Activated CD4-positive, alpha-beta T cell treated with anti-CD3 and anti-CD28 coated beads for 36 hours (primary cell): ENCODE results near the gene RNF130. TPM values are rescaled to one million over a fixed set of nuclear protein-coding genes. Genes with fewer than 3 reads are reported as not detected.

Experiments
- ATAC-seq: fragments of 200-7000 bp; cut with Tn5 transposase; one replicate; pipeline ENCODE4 v1.10.0; 2021; ENCODE audit warnings: mild to moderate bottlenecking, moderate library complexity
- CTCF ChIA-PET: fragments of 350-600 bp; sonication (Branson Sonifier 250); formaldehyde crosslinking; loops from one replicate; lab custom pipeline; 2021; ENCODE audit warnings: antibody characterized with exemption; lab: Charles Lee
- POLR2A ChIA-PET: fragments of 350-600 bp; sonication (Branson Sonifier 250); formaldehyde crosslinking; loops from one replicate; lab custom pipeline; 2021; ENCODE audit warnings: antibody characterized with exemption, inconsistent platforms; lab: Charles Lee
- DNase-seq: peaks from one replicate; pipeline ENCODE4 v3.0.0-alpha.2; 2020
- H3K27ac Mint-ChIP-seq: one replicate; pipeline ENCODE4 v1.8.0; 2021; ENCODE audit warnings: mixed read lengths
- H3K27me3 Mint-ChIP-seq: one replicate; pipeline ENCODE4 v1.8.0; 2021; ENCODE audit warnings: mixed read lengths
- H3K36me3 Mint-ChIP-seq: one replicate; pipeline ENCODE4 v1.8.0; 2021; ENCODE audit warnings: low read depth, mixed read lengths
- H3K4me1 Mint-ChIP-seq: one replicate; pipeline ENCODE4 v1.8.0; 2021; ENCODE audit warnings: mixed read lengths
- H3K4me3 Mint-ChIP-seq: one replicate; pipeline ENCODE4 v1.8.0; 2021; ENCODE audit warnings: mild to moderate bottlenecking, moderate library complexity, mixed read lengths
- H3K9me3 Mint-ChIP-seq: one replicate; pipeline ENCODE4 v1.8.0; 2021; ENCODE audit warnings: low read depth, mixed read lengths
- intact Hi-C, 2 experiments: fragments of 100-400 bp; cut with DNase I in 1 of 2; cut with micrococcal nuclease in 1 of 2; formaldehyde crosslinking; loops; one replicate each; pipeline versions ENCODE4 v1.14.2 to v1.15.1; 2022 to 2024; cut with DNase I, micrococcal nuclease
- total RNA-seq, 2 experiments: library from RNA; stranded (reverse); gene quantifications; one replicate each; pipeline ENCODE4 v1.2.3, GENCODE V29; 2021

The RNF130 gene
- total RNA-seq, 2 experiments from 2014 or later = 10.3 to 13.3 TPM

- peak overlapping the region; percentile 57 for H3K4me3 Mint-ChIP-seq
These were observed 9.1 kb upstream of the RNF130 start for GRCh38 chr5:180080486-180081280.

DNA sequence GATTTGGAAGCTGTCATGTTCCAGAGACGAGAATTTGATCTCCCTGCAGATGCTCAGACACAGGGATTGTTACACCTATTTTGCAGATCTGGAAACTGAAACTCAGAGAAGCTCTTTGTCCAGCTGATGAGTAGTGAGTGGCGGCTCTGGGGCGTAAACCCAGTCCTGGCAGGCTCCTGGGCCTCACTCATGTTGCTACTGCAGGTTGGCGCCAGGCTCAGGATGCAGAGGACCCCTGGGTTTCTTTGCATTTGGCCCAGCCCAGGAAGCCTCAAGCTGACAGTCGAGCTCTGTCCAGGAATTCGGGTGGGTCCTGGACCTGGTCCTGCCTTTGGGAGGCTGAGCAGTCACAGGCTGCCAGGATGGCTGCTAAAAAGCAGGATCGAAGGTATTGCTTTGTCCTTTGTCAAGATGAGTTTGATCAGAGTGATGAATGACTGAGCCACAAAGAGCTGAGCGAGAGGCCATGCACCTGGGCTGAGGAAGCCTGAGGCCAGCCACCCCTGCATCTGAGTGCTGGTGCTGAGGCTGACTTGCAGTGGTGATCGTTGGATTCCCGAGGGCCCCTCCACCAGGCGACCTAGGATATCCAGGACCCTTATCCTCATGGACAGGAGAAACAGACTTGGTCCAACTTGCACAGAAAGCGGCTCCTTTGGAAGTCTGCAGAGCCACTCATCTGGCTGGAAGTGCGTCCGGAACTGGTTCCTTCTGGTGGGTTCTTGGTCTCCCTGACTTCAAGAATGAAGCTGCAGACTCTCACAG is 8.3 kb upstream of the RNF130 start:
- Mint-ChIP-seq H3K9me3 (no peaks in the 10 kb centered on the region), H3K4me3 (peak overlapping the region; percentile 57), H3K27ac (no peak overlapping the region), H3K27me3 (peaks cover 23% of the 10 kb centered on the region), H3K36me3 (no peaks in the 10 kb centered on the region), H3K4me1 (peaks cover 6% of the 10 kb centered on the region)
- ChIA-PET CTCF (interaction anchor here (1.0 to 1.3 kb wide), 2 partner anchors 8 to 11 kb away, joined by 3 to 4 read pairs; no protein-coding TSS in a partner anchor), POLR2A (no interaction called here)
- DNase-seq (no peak), ATAC-seq (no peak)
- intact Hi-C loops = no loop called here

More at GRCh38 chr5:180080486-180081280, 9.1 kb upstream of the RNF130 start:
- Mint-ChIP-seq H3K9me3 (no peaks in the 10 kb centered on the region), H3K36me3 (no peaks in the 10 kb centered on the region), H3K27me3 (peaks cover 23% of the 10 kb centered on the region), H3K4me1 (peaks cover 9% of the 10 kb centered on the region), H3K27ac (no peak overlapping the region)
- peak; percentile 71 for DNase-seq
- ATAC-seq = peak; percentile 48
- POLR2A ChIA-PET = no interaction called here
- intact Hi-C loops = no loop called here
- CTCF ChIA-PET = interaction anchor here (1.0 to 1.3 kb wide), 3 partner anchors 8 to 11 kb away, joined by 3 to 4 read pairs (median 3); no protein-coding TSS in a partner anchor

- no peak for ATAC-seq
- Mint-ChIP-seq H3K27me3 (peaks cover 23% of the 10 kb centered on the region), H3K36me3 (no peaks in the 10 kb centered on the region), H3K4me1 (peaks cover 6% of the 10 kb centered on the region), H3K9me3 (no peaks in the 10 kb centered on the region), H3K4me3 (no peak overlapping the region), H3K27ac (no peak overlapping the region)
- ChIA-PET POLR2A (no interaction called here), CTCF (interaction anchor here (1.4 kb wide), 1 partner anchor 11 kb away, joined by 4 read pairs; no protein-coding TSS in a partner anchor)
- DNase-seq = no peak
- intact Hi-C loops = no loop called here
These were observed 6.8 kb upstream of the RNF130 start for GRCh38 chr5:180078348-180078747.

DNA sequence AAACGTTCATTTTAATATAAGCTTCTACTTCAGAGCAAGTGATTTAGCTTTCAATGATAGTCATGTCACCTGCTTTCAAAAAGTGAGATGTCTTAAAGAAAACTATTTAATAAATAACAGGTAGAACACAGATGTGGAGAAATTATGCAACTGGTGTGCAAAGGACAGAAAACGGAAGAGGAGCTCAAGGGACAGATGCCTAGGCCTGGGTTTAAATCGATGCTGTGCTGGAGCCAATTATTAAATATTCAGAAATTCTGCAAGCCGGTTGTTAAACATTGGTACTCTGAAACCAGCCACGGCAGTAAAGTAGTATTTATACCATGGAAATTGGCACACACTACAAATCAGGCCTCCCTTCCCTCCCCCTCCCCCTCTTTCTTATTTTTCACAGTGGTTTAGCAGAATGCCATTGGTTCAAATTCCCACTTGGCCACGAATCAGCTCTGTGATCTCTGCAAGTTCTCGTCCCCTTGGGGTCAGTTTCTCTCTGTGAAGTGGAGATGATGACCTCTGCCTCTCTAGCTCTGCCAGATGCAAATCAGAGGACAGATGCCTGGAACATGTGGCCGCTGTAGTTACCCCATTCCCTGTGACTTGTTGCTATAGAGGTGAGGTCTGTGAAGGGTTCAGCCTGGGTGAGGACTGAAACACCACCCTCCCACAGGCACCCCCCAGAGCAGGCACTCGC is 6.2 kb upstream of the RNF130 start:
- intact Hi-C loops = no loop called here

DNA sequence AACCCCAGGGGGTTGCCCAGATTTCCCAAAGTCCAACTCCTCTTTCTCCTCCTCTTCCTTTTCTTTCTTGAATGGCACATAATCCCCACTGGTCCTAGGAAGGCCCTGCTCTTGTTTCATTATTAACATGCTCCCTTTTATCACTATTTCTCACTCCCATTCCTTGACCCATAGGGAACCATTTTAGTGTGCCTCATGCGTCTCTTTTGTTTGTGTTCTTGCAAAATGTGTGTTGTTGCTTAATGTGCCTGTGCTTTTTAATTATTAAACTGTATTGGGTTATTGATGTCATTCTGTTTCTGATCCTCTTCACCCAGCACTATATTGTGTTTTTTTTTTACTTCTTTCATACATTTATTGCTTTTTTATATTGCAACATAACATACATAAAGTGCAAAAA is 4.1 kb upstream of the RNF130 start:
- POLR2A ChIA-PET = no interaction called here
- CTCF ChIA-PET = interaction anchor here (1.2 kb wide), 1 partner anchor 15 kb away, joined by 5 read pairs; no protein-coding TSS in a partner anchor
- intact Hi-C loops = no loop called here
- Mint-ChIP-seq H3K4me3 (no peak overlapping the region), H3K9me3 (peaks cover 2% of the 10 kb centered on the region), H3K4me1 (peaks cover 13% of the 10 kb centered on the region), H3K27me3 (peaks cover 9% of the 10 kb centered on the region), H3K36me3 (peaks cover 1% of the 10 kb centered on the region), H3K27ac (no peak overlapping the region)
- DNase-seq = no peak
- no peak for ATAC-seq

More for the DNA sequence above, 6.2 kb upstream of the RNF130 start:
- CTCF ChIA-PET = interaction anchor here (0.6 to 1.4 kb wide), 4 partner anchors 10 to 276 kb away, joined by 3 to 6 read pairs (median 4); no protein-coding TSS in a partner anchor
- Mint-ChIP-seq H3K4me1 (peaks cover 6% of the 10 kb centered on the region), H3K27me3 (peaks cover 22% of the 10 kb centered on the region), H3K27ac (no peak overlapping the region), H3K36me3 (no peaks in the 10 kb centered on the region), H3K9me3 (no peaks in the 10 kb centered on the region), H3K4me3 (no peak overlapping the region)
- ATAC-seq = no peak
- POLR2A ChIA-PET = no interaction called here
- no peak for DNase-seq

DNA sequence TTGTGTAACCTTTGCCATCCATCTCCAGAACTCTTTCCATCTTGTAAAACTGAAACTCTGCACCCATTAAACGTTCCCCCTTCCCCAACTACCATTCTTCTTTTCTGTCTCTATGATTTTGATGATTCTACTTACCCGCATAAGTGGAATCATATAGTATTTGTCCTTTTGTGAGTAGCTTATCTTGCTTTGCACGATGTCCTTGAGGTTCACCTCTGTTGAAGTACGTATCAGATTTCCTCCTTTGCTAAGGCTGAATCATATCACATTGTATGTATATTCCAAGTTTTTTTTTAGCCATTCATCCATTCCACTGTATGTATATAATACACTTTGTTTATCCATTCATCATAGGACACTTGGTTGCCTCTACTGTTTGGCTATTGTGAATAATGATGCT is 2.9 kb upstream of the RNF130 start:
- CTCF ChIA-PET = interaction anchor here (1.0 to 1.5 kb wide), 2 partner anchors 16 to 20 kb away, joined by 3 read pairs; no protein-coding TSS in a partner anchor
- Mint-ChIP-seq H3K9me3 (peaks cover 2% of the 10 kb centered on the region), H3K27me3 (peaks cover 2% of the 10 kb centered on the region), H3K4me3 (no peak overlapping the region), H3K4me1 (peaks cover 21% of the 10 kb centered on the region), H3K36me3 (peaks cover 1% of the 10 kb centered on the region), H3K27ac (no peak overlapping the region)
- ATAC-seq (no peak), DNase-seq (no peak)
- POLR2A ChIA-PET = no interaction called here
- intact Hi-C loops = loop anchor here in 1 of 2 experiments (5.0 kb wide), 2 partner anchors 272 to 452 kb away; partner anchors contain the start of gene HNRNPH1

GRCh38 chr5:180072556-180072955 is 997 bp upstream of the RNF130 start:
- ATAC-seq (no peak), DNase-seq (peak; percentile 25)
- Mint-ChIP-seq H3K36me3 (peaks cover 1% of the 10 kb centered on the region), H3K27me3 (no peaks in the 10 kb centered on the region), H3K4me1 (peaks cover 29% of the 10 kb centered on the region), H3K9me3 (peaks cover 2% of the 10 kb centered on the region), H3K4me3 (peak overlapping the region; percentile 49), H3K27ac (peak overlapping the region; percentile 40)
- CTCF ChIA-PET = no interaction called here
- intact Hi-C loops = loop anchor here in 1 of 2 experiments (1.0 to 5.0 kb wide), 7 partner anchors 165 to 522 kb away; partner anchors contain the start of genes CANX, HNRNPH1, MRNIP and RUFY1
- POLR2A ChIA-PET = no interaction called here

GRCh38 chr5:180072256-180072548 is 643 bp upstream of the RNF130 start:
- no peak for ATAC-seq
- ChIA-PET CTCF (no interaction called here), POLR2A (no interaction called here)
- Mint-ChIP-seq H3K27me3 (no peaks in the 10 kb centered on the region), H3K4me1 (peaks cover 29% of the 10 kb centered on the region), H3K27ac (peak overlapping the region; percentile 40), H3K9me3 (peaks cover 2% of the 10 kb centered on the region), H3K36me3 (peaks cover 1% of the 10 kb centered on the region), H3K4me3 (peak overlapping the region; percentile 49)
- intact Hi-C loops = loop anchor here in 1 of 2 experiments (1.0 to 5.0 kb wide), 7 partner anchors 165 to 522 kb away; partner anchors contain the start of genes CANX, HNRNPH1, MRNIP and RUFY1
- no peak for DNase-seq

DNA sequence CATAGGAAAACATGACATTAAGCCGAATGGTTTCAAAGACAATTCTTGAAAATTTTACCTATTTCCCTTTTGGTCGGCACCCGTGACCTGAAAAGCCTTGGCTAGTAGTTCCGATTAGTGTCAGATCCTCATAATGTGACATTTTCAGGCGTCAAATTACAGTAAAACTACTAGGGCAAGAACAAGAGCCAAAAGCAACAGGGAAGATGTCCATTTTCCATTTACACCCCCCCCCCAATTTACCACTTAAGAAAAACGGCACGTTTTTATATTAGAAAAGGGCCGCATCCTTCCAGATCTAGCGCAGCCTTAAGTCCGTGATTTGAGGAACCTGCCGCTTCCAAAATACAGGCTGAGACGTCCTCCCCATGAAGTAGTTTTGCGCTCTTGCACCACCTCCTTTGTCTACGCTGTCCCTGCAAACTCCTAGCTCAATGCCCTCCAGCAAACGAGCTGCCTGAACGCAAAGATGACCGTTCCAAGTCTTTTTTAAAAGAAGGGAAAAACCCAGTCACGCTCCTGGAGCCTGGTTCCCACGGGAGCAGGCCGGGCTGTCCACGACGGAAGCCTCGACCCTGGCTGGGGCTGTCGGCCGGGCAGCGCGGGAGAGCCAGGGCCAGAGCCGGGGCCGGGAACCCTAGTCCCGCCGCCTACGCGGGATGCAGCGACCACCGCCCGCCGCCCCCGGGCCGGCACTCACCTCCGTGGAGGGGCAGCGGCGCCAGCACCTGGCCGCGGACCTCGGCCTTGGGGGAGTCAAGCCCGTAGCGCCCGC is 616 bp downstream of the RNF130 start:
- ChIA-PET POLR2A (interaction anchor here (0.7 to 1.4 kb wide), 2 partner anchors 21 to 150 kb away, joined by 3 to 5 read pairs; no protein-coding TSS in a partner anchor), CTCF (interaction anchor here (1.1 kb wide), 1 partner anchor 165 kb away, joined by 4 read pairs; no protein-coding TSS in a partner anchor)
- H3K4me1 Mint-ChIP-seq = peaks cover 29% of the 10 kb centered on the region
- peaks cover 2% of the 10 kb centered on the region for H3K9me3 Mint-ChIP-seq
- H3K27ac Mint-ChIP-seq = peak overlapping the region; percentile 44
- ATAC-seq (peak; percentile 14), DNase-seq (peak; percentile 30)
- H3K27me3 Mint-ChIP-seq = no peaks in the 10 kb centered on the region
- H3K4me3 Mint-ChIP-seq = peak overlapping the region; percentile 80
- intact Hi-C loops = loop anchor here in 1 of 2 experiments (1.0 to 5.0 kb wide), 3 partner anchors 19 to 449 kb away; partner anchors contain the start of gene HNRNPH1
- peaks cover 1% of the 10 kb centered on the region for H3K36me3 Mint-ChIP-seq
